ENCODE measurements around the gene C2CD2. TPM values are rescaled to one million over a fixed set of nuclear protein-coding genes. Genes with fewer than 3 reads are reported as not detected.
A peak's percentile ranks its signal among the peaks of the same experiment; 100 is the strongest.

The C2CD2 gene
- total and polyA plus RNA-seq, 10 of the 15 experiments (the other 5 are each of a cell fraction or from before 2014, with no cell fraction given) = 2.2 to 30.9 (median 9.9) TPM

DNA sequence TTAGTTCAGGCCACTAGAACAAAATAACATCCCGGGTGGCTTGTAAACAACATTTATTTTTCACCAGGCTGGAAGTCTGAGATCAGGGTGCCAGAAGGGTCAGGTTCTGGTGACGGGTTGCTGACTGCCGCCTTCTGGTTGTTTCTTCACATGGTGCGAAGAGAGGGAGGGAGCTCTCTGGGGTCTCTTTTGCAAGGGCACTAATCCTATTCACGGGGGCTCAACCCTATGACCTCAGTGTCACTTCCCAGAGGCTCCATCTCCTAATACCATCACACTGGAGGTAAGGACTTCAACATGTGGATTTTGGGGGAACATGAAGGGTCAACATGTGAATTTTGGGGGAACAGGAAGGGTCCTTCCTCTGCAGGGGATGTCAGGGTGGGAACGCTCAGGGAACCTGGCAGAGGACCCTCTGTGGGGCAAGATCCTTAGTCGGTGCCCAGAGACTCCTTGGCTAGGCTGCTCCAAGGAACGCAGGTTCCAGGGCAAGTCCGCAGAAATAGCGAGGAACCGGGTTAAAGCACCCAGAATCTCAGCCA lies 8.7 kb upstream of the C2CD2 start:
- no peak overlapping the region for H3K9ac ChIP-seq (ENCODE audit: control insufficient read depth, insufficient read depth, low read length)
- ChIA-PET RAD21 (ENCODE audit: unreplicated experiment) (no interaction called here), POLR2A (interaction anchor here (0.7 kb wide), 2 partner anchors 150 to 195 kb away, joined by 3 to 5 read pairs; no protein-coding TSS in a partner anchor), CTCF (no interaction called here), SMC1A (ENCODE audit: uncharacterized antibody, unreplicated experiment) (no interaction called here)
- WGBS (ENCODE audit: insufficient coverage, insufficient replicate concordance, low lambda C conversion rate, missing lambda C conversion rate) = 65% methylated on average over 11 of the region's 11 CpGs
- no peaks in the 10 kb centered on the region for H3K4me1 ChIP-seq (ENCODE audit: control insufficient read depth, insufficient read depth, low read length)
- ATAC-seq = no peak
- no peak overlapping the region for H3K27ac ChIP-seq (ENCODE audit: control insufficient read depth, insufficient read depth)
- no peaks in the 10 kb centered on the region for H3K9me3 ChIP-seq (replicated peaks; ENCODE audit: control insufficient read depth, insufficient read depth, low read length)
- H4K20me1 ChIP-seq (ENCODE audit: control insufficient read depth, insufficient read depth) = no peaks in the 10 kb centered on the region
- no peak overlapping the region for H2AFZ ChIP-seq (ENCODE audit: control insufficient read depth, low read depth, low read length)
- no TSS peak for BruUV-seq (replicated peaks)
- no peak for FAIRE-seq
- intact Hi-C loops (cut with micrococcal nuclease; ENCODE audit: unreplicated experiment) = no loop called here
- H3K36me3 ChIP-seq (ENCODE audit: control insufficient read depth in 2 of 2, insufficient read depth in 2 of 2, low read length in 1 of 2) = no peaks in the 10 kb centered on the region
- H3K79me2 ChIP-seq (ENCODE audit: control insufficient read depth, insufficient read depth, low read length) = no peaks in the 10 kb centered on the region
- no peak for TF ChIP-seq SREBF2 (IDR thresholded peaks at IDR 0.05; ENCODE audit: low read length)
- TF ChIP-seq RAD21 (IDR thresholded peaks at IDR 0.05; ENCODE audit: insufficient read depth, low read depth, low read length) = 0 out of 2 replicates have a peak, but pooled peaks have one; percentile 4
- no peak overlapping the region for H3K4me2 ChIP-seq (ENCODE audit: control insufficient read depth, insufficient read depth)
- DNase-seq (ENCODE audit: low read depth, low spot score) = no peak
- in situ Hi-C loops (cut with MboI) = no loop called here
- no peak overlapping the region for H3K4me3 ChIP-seq
- peaks cover 2% of the 10 kb centered on the region in 2 experiments; a peak in 3 of 4 replicates for H3K27me3 ChIP-seq (replicated peaks in 1 of 2; ENCODE audit: control insufficient read depth in 2 of 2, insufficient read depth in 2 of 2, low read length in 1 of 2)

DNA sequence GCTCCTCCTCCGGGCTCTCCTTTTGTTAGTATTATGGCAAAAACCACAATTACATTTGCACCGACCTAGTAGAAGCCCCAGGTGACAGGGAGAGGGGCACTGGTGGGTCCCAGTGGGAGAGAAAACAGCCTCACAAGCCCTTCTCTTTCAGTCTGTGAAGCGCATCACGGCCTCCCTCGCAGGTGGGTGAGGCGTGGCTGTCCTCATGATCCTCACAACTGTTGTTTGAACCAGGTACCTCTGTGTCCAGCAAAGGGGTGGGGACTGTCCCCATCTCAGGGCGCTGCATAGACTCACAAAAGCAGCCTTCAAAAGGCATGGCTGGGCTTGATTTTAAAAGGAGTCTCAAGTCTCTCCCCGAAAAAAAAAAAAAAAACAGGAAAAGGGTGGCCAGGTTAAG lies 7.9 kb upstream of the C2CD2 start:
- H3K27me3 ChIP-seq (replicated peaks in 1 of 2; ENCODE audit: control insufficient read depth in 2 of 2, insufficient read depth in 2 of 2, low read length in 1 of 2) = peaks cover 2% of the 10 kb centered on the region in 2 experiments; a peak in 3 of 4 replicates
- no peak overlapping the region for H3K4me3 ChIP-seq
- in situ Hi-C loops (cut with MboI) = no loop called here
- ChIA-PET RAD21 (ENCODE audit: unreplicated experiment) (no interaction called here), POLR2A (interaction anchor here (0.6 kb wide), 1 partner anchor 41 kb away, joined by 3 read pairs; no protein-coding TSS in a partner anchor), CTCF (interaction anchor here (1.2 kb wide), 2 partner anchors 38 to 146 kb away, joined by 4 read pairs; no protein-coding TSS in a partner anchor), SMC1A (ENCODE audit: uncharacterized antibody, unreplicated experiment) (interaction anchor here (0.6 to 1.4 kb wide), 2 partner anchors 39 to 155 kb away, joined by 3 to 5 read pairs; no protein-coding TSS in a partner anchor)
- H3K4me1 ChIP-seq (ENCODE audit: control insufficient read depth, insufficient read depth, low read length) = peaks cover 4% of the 10 kb centered on the region
- no peak overlapping the region for H3K27ac ChIP-seq (ENCODE audit: control insufficient read depth, insufficient read depth)
- no peak overlapping the region for H3K9ac ChIP-seq (ENCODE audit: control insufficient read depth, insufficient read depth, low read length)
- FAIRE-seq = no peak
- intact Hi-C loops (cut with micrococcal nuclease; ENCODE audit: unreplicated experiment) = no loop called here
- H4K20me1 ChIP-seq (ENCODE audit: control insufficient read depth, insufficient read depth) = no peaks in the 10 kb centered on the region
- H2AFZ ChIP-seq (ENCODE audit: control insufficient read depth, low read depth, low read length) = no peak overlapping the region
- DNase-seq (ENCODE audit: low read depth, low spot score) = no peak
- no peaks in the 10 kb centered on the region for H3K9me3 ChIP-seq (replicated peaks; ENCODE audit: control insufficient read depth, insufficient read depth, low read length)
- 0% methylated on average over 7 of the region's 8 CpGs for WGBS (ENCODE audit: insufficient coverage, insufficient replicate concordance, low lambda C conversion rate, missing lambda C conversion rate)
- H3K4me2 ChIP-seq (ENCODE audit: control insufficient read depth, insufficient read depth) = no peak overlapping the region
- no peaks in the 10 kb centered on the region for H3K36me3 ChIP-seq (ENCODE audit: control insufficient read depth in 2 of 2, insufficient read depth in 2 of 2, low read length in 1 of 2)
- no TSS peak for BruUV-seq (replicated peaks)
- H3K79me2 ChIP-seq (ENCODE audit: control insufficient read depth, insufficient read depth, low read length) = no peaks in the 10 kb centered on the region
- no peak for ATAC-seq
- TF ChIP-seq, protein P1, sequence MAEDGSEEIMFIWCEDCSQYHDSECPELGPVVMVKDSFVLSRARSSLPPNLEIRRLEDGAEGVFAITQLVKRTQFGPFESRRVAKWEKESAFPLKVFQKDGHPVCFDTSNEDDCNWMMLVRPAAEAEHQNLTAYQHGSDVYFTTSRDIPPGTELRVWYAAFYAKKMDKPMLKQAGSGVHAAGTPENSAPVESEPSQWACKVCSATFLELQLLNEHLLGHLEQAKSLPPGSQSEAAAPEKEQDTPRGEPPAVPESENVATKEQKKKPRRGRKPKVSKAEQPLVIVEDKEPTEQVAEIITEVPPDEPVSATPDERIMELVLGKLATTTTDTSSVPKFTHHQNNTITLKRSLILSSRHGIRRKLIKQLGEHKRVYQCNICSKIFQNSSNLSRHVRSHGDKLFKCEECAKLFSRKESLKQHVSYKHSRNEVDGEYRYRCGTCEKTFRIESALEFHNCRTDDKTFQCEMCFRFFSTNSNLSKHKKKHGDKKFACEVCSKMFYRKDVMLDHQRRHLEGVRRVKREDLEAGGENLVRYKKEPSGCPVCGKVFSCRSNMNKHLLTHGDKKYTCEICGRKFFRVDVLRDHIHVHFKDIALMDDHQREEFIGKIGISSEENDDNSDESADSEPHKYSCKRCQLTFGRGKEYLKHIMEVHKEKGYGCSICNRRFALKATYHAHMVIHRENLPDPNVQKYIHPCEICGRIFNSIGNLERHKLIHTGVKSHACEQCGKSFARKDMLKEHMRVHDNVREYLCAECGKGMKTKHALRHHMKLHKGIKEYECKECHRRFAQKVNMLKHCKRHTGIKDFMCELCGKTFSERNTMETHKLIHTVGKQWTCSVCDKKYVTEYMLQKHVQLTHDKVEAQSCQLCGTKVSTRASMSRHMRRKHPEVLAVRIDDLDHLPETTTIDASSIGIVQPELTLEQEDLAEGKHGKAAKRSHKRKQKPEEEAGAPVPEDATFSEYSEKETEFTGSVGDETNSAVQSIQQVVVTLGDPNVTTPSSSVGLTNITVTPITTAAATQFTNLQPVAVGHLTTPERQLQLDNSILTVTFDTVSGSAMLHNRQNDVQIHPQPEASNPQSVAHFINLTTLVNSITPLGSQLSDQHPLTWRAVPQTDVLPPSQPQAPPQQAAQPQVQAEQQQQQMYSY (CRISPR knock-in tag; IDR thresholded peaks at IDR 0.05) = no peak
- no peak for TF ChIP-seq POLR2A (IDR thresholded peaks at IDR 0.05; ENCODE audit: low read depth, low read length)
- no peak for TF ChIP-seq TCF7 (IDR thresholded peaks at IDR 0.05; ENCODE audit: borderline replicate concordance)
- TF ChIP-seq, protein P2, sequence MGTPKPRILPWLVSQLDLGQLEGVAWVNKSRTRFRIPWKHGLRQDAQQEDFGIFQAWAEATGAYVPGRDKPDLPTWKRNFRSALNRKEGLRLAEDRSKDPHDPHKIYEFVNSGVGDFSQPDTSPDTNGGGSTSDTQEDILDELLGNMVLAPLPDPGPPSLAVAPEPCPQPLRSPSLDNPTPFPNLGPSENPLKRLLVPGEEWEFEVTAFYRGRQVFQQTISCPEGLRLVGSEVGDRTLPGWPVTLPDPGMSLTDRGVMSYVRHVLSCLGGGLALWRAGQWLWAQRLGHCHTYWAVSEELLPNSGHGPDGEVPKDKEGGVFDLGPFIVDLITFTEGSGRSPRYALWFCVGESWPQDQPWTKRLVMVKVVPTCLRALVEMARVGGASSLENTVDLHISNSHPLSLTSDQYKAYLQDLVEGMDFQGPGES (IDR thresholded peaks at IDR 0.05) = no peak
- no peak for TF ChIP-seq TCF12 (IDR thresholded peaks at IDR 0.05; ENCODE audit: low read depth, low read length)
- TF ChIP-seq, protein P3, sequence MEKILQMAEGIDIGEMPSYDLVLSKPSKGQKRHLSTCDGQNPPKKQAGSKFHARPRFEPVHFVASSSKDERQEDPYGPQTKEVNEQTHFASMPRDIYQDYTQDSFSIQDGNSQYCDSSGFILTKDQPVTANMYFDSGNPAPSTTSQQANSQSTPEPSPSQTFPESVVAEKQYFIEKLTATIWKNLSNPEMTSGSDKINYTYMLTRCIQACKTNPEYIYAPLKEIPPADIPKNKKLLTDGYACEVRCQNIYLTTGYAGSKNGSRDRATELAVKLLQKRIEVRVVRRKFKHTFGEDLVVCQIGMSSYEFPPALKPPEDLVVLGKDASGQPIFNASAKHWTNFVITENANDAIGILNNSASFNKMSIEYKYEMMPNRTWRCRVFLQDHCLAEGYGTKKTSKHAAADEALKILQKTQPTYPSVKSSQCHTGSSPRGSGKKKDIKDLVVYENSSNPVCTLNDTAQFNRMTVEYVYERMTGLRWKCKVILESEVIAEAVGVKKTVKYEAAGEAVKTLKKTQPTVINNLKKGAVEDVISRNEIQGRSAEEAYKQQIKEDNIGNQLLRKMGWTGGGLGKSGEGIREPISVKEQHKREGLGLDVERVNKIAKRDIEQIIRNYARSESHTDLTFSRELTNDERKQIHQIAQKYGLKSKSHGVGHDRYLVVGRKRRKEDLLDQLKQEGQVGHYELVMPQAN (conservative IDR thresholded peaks at IDR 0.05) = no peak

All from GM12878 (cell line).